NK-92 (cell line): ENCODE data around the gene AP1G2.

Experiments
- DNase-seq: peaks from one replicate; lab custom pipeline; 2025; ENCODE audit not compliant: unreplicated experiment; lab: John Stamatoyannopoulos, UW

Gene AP1G2

DNA sequence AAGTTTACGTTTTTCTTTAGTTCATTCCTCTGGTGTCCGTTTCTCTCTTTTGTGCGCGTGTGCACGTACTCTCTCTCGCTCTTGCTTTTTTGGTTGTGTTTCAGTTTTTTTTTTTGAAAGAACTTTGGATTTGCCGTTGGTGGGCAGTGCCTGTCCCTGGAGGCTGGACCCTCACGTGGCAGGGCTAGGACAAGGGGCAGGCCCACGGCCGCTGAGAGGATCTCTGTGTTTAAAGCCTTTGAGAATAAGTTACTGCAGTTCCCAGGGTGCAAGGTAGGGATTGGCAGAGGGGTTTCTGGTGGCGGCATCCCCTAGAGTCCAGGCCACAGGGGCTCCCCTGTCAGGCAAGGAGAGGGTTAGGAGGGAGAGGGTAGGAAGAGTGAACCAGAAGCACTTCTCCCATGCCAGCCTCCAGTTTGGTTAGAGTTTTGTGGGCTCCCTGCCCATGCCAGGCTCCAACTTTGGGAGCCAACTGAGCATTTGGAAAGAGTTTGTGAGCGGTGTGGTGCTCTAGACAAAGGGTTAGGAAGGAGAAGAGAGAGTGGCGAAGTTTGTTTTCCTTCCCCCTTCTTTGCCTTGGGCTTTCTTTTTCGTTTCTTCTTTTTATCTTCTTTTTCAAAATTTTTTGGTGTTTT, 46.6 kb downstream of the AP1G2 start:
- DNase-seq, result no peak

DNA sequence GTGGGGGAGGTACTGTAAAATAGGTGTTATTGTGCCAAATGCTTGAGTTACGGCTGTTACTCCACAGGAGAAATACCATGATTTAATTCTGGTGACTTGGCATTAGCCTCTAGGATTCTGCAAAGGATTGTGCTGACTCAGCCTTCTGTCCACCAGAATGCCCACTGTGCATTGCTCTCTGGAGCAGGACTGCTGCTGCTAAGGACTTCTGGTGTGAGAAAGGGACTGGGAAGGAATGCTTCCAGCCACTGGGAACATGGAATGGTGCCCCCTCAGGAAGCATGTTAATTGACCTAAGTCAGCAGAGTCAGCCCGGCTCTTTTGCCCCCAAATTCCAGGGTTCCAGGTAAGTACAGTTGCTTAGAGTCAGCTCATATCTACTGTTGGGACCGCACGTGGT, 48.9 kb downstream of the AP1G2 start:
- DNase-seq, result no peak

DNA sequence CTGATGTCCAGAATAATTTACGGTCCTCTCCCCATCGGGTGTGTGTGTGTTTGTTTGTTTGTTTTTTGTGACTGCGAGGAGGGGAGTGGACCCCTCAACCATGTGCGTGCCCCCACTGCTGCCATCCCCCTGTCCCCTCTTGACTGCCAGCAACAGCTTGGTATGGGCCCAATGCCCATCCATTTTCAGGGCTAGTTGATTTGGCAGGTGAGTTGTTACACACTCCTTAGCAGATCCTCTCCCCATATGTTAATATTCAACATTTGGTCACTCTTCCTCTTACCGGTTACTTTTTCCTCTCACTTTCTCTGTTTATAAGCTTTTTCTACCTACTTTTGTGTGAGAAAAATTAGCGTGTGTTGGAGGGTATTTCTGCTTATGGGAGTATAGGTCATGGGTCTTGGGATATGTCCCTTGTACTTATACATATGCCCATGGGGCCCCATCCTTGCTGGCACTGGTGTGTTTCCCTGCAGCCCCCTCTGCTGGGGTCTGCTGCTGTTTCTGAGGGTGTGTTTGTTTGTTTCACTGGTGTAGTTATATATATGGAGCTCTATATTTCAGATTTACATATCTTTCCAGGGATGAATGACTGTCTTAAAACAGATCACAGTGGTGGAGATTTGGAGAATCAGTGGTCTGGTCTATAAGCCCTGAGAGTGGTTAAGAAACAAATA, 49.8 kb downstream of the AP1G2 start:
- no peak for DNase-seq

DNA sequence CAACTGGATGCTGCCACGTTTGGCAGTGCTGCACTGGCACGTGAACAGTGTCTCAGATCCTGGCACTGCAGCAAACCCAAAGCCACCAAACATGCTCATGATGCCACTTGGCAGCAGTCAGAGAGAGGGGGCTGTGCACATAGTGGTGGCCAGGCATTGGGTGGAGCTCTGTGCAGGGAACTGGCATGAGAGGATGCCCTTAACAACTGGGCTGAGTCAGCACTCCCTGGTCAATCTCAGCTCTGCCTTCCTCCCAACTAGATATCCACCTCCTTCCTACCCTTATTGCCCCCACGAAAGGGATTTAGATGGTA, 53.0 kb downstream of the AP1G2 start:
- no peak for DNase-seq

DNA sequence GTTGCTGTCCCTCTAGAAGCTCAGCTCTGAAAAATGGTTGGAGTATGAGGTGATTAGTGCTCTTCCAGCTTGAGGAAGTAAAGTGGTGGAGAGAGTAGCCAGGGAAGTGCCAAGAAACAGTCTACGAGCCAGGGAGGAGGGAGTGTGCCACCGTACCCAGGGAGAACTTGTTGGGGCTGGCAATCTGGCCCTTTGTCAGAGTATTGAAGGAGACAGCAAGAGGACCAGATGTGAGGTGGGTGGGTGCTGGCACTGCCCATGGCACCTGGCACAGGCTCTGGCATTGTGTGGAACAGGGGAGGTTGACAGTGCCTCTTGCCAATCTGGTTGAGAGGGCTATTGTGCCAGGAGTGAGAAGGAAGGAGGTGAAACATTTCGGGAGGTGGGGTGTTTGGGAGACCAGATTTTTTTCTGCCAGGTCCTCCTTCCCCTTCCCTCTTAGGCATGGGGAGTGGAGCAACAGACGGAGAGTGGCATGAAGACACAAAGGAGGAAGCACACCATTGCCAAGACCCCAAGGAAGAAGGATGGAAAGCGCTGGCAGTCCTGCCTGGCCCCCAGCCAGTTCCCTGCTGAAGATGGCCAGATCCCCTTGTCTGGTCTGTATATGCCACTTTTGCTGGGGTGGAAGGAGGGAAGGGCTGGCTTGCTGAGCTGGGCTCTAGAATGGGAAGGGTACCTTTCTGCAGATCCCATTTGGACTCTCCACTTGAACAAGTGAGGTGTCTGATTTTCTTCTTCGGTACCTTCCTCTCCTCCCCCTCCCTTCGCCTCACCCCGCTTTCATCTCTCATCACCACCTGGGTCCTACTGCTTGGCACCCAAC, 53.6 kb downstream of the AP1G2 start:
- no peak for DNase-seq

DNA sequence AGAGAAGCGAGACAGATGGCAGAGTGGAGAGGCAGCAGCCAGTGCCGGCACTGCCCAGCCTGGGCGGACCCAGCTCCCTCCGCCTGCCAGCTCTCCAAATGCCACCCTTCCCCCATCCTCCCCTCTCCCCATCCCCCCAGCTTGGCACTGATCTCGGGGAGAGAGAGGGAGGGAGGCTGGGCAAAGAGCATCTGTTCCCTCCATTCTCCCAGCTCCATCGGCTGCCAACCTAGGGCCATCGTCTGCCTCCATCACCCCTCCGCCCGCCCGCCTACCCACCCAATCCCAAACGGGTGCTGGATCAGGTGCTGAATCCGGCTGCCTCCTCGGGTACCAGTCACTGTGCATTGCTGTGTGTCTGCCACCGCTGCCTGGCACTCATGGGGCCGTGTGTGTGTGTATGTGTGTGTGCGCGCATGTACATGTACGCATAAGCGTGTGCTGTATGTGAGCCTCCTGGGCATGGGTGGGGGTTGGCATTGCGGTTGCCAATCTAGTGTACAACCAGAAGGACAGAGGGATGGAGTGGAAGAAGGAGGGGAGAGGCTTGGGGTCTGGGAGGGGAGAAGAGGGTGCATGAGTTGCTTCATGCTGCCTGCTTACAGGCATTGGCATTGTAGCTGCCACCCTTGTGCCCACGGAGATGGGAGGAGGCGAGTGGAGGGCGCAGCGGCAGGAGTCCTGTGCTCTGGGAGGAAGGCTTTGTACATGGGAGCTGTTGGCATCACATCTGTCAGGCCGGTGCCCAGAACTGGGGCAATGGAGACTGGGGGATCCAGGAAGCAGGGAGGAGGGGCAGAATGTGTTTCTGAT, 54.4 kb downstream of the AP1G2 start:
- no peak for DNase-seq

DNA sequence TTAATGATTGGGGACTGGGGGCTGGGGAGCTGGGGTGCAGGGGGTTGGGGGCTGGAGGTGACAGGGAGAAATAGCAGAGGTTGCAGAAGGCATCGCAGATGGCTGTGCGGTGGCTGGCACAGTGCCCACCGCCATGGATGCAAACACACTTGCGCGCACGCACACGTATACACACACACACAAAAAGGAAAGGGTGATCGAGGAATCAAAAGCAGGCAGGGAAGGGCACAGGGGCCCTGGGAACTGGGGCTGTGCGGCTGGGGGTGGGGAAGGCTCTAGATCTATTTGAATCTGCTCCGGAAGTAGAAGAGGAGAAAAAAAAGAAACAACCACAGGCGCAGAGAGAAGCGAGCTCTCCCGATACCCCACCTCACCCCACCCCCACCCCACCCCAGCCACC, 55.4 kb downstream of the AP1G2 start:
- no peak for DNase-seq
